K562 (cell line): ENCODE data around the gene RRBP1. TPM values are rescaled to one million over a fixed set of nuclear protein-coding genes. Genes with fewer than 3 reads are reported as not detected.

ENCODE experiments used
- ATAC-seq: fragments of 200-7000 bp; cut with Tn5 transposase; 3 replicates; pipeline ENCODE4 v1.9.1; 2020; ENCODE audit warnings: moderate library complexity
- BruUV-seq: library from RNA; stranded (reverse); fragments of 400-500 nt; replicated peaks from 2 replicates; lab custom pipeline; 2021; lab: Mats Ljungman, UMichigan
- CTCF ChIA-PET: fragments of 300-600 bp; formaldehyde crosslinking; extraction: SDS; loops from one replicate; lab custom pipeline; 2021; ENCODE audit warnings: low intra/inter-chr PET ratio; lab: Yijun Ruan, JAX
- POLR2A ChIA-PET: fragments of 300-600, 350-650 bp; sonication (Branson Sonifier 250); formaldehyde crosslinking; extraction: SDS; loops from one replicate; lab custom pipeline; 2021; ENCODE audit warnings: antibody characterized with exemption, inconsistent platforms; lab: Yijun Ruan, JAX
- DNase-seq, 4 experiments: peaks; one replicate each; pipeline versions ENCODE4 v3.0.0 to v3.0.0-alpha.2; 2011 to 2018; ENCODE audit warnings: low spot score in 3 of 4, mixed read lengths in 3 of 4; ENCODE audit errors: extremely low read depth in 1 of 4
- FAIRE-seq: peaks from 2 replicates; lab custom pipeline; 2011; peaks lifted over from hg19 to GRCh38; lab: Jason Lieb, UNC
- H2AFZ ChIP-seq: 2 replicates; pipeline ENCODE4 v1.6.0; 2011; ENCODE audit warnings: low read depth, low read length, control low read depth, inconsistent platforms
- H3K27ac ChIP-seq: fragments of 200-600 bp; 3 replicates; pipeline ENCODE4 v1.8.0; 2011; ENCODE audit warnings: low read depth, mild to moderate bottlenecking, control low read depth, inconsistent platforms, low read length, moderate library complexity, mixed read lengths; ENCODE audit errors: extremely low read depth
- H3K27me3 ChIP-seq, 2 experiments: fragments of 300-600 bp in 1 of 2; 2 replicates in 1 of 2; 3 replicates in 1 of 2; pipeline versions ENCODE4 v1.6.0 to v1.8.0; 2011; ENCODE audit warnings: inconsistent platforms in 2 of 2, low read length in 2 of 2, mild to moderate bottlenecking in 1 of 2, mixed read lengths in 1 of 2, moderate library complexity in 1 of 2; ENCODE audit not compliant: control insufficient read depth in 2 of 2, insufficient read depth in 2 of 2
- H3K36me3 ChIP-seq: fragments of 300-600 bp; 3 replicates; pipeline ENCODE4 v1.8.0; 2011; ENCODE audit warnings: mild to moderate bottlenecking, low read length, inconsistent platforms; ENCODE audit not compliant: control insufficient read depth, insufficient read depth
- H3K4me1 ChIP-seq, 2 experiments: fragments of 200-600 bp in 1 of 2; replicated peaks in 1 of 2; 2 replicates in 1 of 2; 3 replicates in 1 of 2; pipeline versions ENCODE4 v1.5.1 to v1.8.0; 2011; ENCODE audit warnings: inconsistent platforms in 2 of 2, low read length in 2 of 2, mild to moderate bottlenecking in 1 of 2, mixed read lengths in 1 of 2, moderate library complexity in 1 of 2; ENCODE audit not compliant: control insufficient read depth in 2 of 2, insufficient read depth in 2 of 2
- H3K4me2 ChIP-seq: 2 replicates; pipeline ENCODE4 v1.6.1; 2011; ENCODE audit warnings: low read length, control low read depth, inconsistent platforms, mixed read lengths; ENCODE audit not compliant: insufficient read depth
- H3K4me3 ChIP-seq: fragments of 200-600 bp; sonication (generic), shearing (Covaris generic); 2 replicates; pipeline ENCODE4 v1.5.1; 2016; ENCODE audit warnings: control low read depth, inconsistent platforms
- H3K79me2 ChIP-seq: fragments of 200-600 bp; 3 replicates; pipeline ENCODE4 v1.8.0; 2011; ENCODE audit warnings: low read length, inconsistent platforms; ENCODE audit not compliant: control insufficient read depth, insufficient read depth
- H3K9ac ChIP-seq, 2 experiments: 2 replicates each; pipeline versions ENCODE4 v1.6.0 to v1.6.1; 2011; ENCODE audit warnings: low read depth in 2 of 2, low read length in 2 of 2, control low read depth in 1 of 2, inconsistent platforms in 1 of 2, mild to moderate bottlenecking in 1 of 2, mixed read lengths in 1 of 2; ENCODE audit not compliant: insufficient read depth in 1 of 2
- H3K9me1 ChIP-seq: one replicate; pipeline ENCODE4 v1.6.0; 2011; ENCODE audit warnings: inconsistent platforms, mild to moderate bottlenecking, low read length, moderate library complexity; ENCODE audit not compliant: control insufficient read depth, insufficient read depth
- H3K9me3 ChIP-seq: replicated peaks from 2 replicates; pipeline ENCODE4 v1.5.1; 2011; ENCODE audit warnings: low read depth, low read length, inconsistent platforms; ENCODE audit not compliant: control insufficient read depth, insufficient read depth
- H4K20me1 ChIP-seq: replicated peaks from 2 replicates; pipeline ENCODE4 v1.6.1; 2011; ENCODE audit warnings: low read length, inconsistent platforms, mixed read lengths; ENCODE audit not compliant: control insufficient read depth, insufficient read depth
- GATA2 ChIP-seq: sonication (generic); formaldehyde crosslinking; IDR thresholded peaks from 2 replicates; pipeline ENCODE4 v1.4.0; 2020; ENCODE audit warnings: mild to moderate bottlenecking, missing genetic modification reagents
- MAFF ChIP-seq: IDR thresholded peaks from 2 replicates; pipeline ENCODE4 v1.6.1; 2012; ENCODE audit warnings: low read length, improper control_type of control experiment
- NR3C1 ChIP-seq: sonication (generic); formaldehyde crosslinking; IDR thresholded peaks from 2 replicates; pipeline ENCODE4 v1.8.1; 2022; ENCODE audit warnings: missing genetic modification reagents
- THAP7 ChIP-seq: fragments of 250-450 bp; sonication (Bioruptor Pico); IDR thresholded peaks from 2 replicates; pipeline ENCODE4 v1.5.0; 2021
- U2AF2 ChIP-seq: fragments of 200-400 bp; formaldehyde crosslinking; optimal IDR thresholded peaks from 2 replicates; pipeline ENCODE3; 2017; ENCODE audit warnings: low read depth, mild to moderate bottlenecking, low read length
- ZFPM2 ChIP-seq: fragments of 250-450 bp; sonication (Bioruptor Pico); IDR thresholded peaks from 2 replicates; pipeline ENCODE4 v1.5.1; 2022; ENCODE audit warnings: mild to moderate bottlenecking
- WGBS: fragments of 100-300 bp; shearing (Covaris generic); methylation state at CpG from one replicate; pipeline ENCODE4 v1.1.6; 2016; ENCODE audit warnings: low coverage, mixed read lengths; ENCODE audit not compliant: insufficient coverage; ENCODE audit errors: missing lambda C conversion rate; 5-methylcytosine and 5-hydroxymethylcytosine counted together
- in situ Hi-C: fragments of 300-500 bp; cut with MboI; formaldehyde crosslinking; loops from 4 replicates; pipeline ENCODE4 v1.15.0; 2018; ENCODE audit warnings: inconsistent platforms, mixed read lengths
- intact Hi-C: fragments of 100-400 bp; cut with micrococcal nuclease; formaldehyde crosslinking; loops from 2 replicates; pipeline ENCODE4 v1.14.2; 2022
- polyA plus RNA-seq, 8 experiments: library from polyadenylated mRNA; depleted of rRNA in 4 of 8; stranded (reverse) in 5 of 8; unstranded in 3 of 8; fragments of >200 nt; fragmentation: Nextera tagmentation in 2 of 8; fragmentation: Illumina TruSeq in 1 of 8; extraction: Ambion mirVana in 2 of 8; extraction: Trizol in 1 of 8; gene quantifications; 2 replicates each; pipeline versions ENCODE4 v1.2.1 to v1.2.3, GENCODE V29; 2011 to 2014; ENCODE audit warnings: inconsistent platforms in 1 of 8, missing spikeins in 1 of 8
- total RNA-seq, 7 experiments: library from RNA; depleted of rRNA in 6 of 7; stranded (reverse); fragments of >200 nt in 6 of 7; fragmentation: Illumina TruSeq in 2 of 7; extraction: Trizol in 2 of 7; gene quantifications; 2 replicates each; pipeline versions ENCODE4 v1.2.1 to v1.2.3, GENCODE V29; 2011 to 2021; ENCODE audit warnings: low replicate concordance in 1 of 7
- TF ChIP-seq, protein P1 (sequence below), 2 experiments: IDR thresholded peaks in 1 of 2; conservative IDR thresholded peaks in 1 of 2; 2 replicates each; pipeline ENCODE4 v1.6.1; 2016; ENCODE audit warnings: low read depth in 2 of 2, mild to moderate bottlenecking in 1 of 2, missing compliant biosample characterization in 1 of 2, missing genetic modification characterization in 1 of 2, moderate library complexity in 1 of 2

The RRBP1 gene
- total and polyA plus RNA-seq, 9 of the 15 experiments (the other 6 are each of a cell fraction or from before 2014, with no cell fraction given) = 0.84 to 32.0 (median 17.6) TPM

DNA sequence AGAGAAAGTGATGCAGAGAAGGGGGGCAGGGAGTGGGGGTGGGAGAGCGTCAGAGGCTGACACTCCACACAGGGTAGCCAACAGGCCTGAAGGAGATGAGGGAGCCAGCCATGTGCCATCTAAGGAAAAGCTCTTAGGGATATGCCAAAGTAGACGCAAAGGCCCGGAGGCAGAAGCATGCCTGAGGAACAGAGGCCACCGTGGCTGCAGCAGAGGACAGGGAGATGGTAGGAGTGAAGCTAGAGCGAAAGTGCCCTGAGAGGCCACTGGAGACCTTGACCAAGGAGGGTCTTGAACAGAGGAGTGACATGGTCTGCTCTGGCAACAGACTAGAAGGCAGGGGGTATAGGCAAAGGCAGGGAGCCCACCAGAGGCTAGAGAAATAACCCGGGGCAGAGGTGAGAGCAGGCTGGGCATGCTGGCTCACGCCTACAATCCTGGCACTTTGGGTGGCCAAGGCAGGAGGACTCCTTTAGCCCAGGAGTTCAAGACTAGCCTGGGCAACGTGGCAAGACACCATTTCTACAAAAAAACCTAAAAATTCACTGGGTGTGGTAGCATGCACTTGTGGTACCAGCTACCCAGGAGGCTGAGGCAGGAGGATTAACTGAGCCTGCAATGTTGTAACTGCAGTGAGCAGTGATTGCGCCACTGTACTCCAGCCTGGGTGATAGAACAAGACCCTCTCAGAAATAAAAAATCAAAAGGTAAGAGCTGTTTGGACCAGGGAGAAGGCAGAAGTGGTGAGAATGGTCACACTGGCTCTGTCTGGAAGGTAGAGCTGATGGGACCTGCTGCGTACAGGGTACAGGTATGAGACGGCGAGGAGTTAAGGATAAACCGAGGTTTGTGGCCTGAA, 6.3 kb downstream of the RRBP1 start:
- Histone ChIP-seq H3K36me3 (peaks cover 34% of the 10 kb centered on the region), H3K4me1 (peaks cover 9 to 26% of the 10 kb centered on the region in 2 experiments), H3K9me3 (no peaks in the 10 kb centered on the region), H3K27ac (no peak overlapping the region), H3K9ac (no peak overlapping the region), H2AFZ (no peak overlapping the region), H3K4me3 (no peak overlapping the region), H3K4me2 (no peak overlapping the region), H3K9me1 (peaks cover 3% of the 10 kb centered on the region), H3K79me2 (peaks cover 62% of the 10 kb centered on the region), H4K20me1 (peaks cover 7% of the 10 kb centered on the region; the same call in 1 of the 2 replicates), H3K27me3 (no peaks in the 10 kb centered on the region)
- TF ChIP-seq NR3C1 (CRISPR knock-in tag) = no peak
- TF ChIP-seq ZFPM2 (CRISPR knock-in tag) = no peak
- TF ChIP-seq THAP7 = no peak
- no peak for TF ChIP-seq GATA2 (CRISPR knock-in tag)
- no peak for TF ChIP-seq MAFF
- no peak for TF ChIP-seq U2AF2
- TF ChIP-seq, protein P1, sequence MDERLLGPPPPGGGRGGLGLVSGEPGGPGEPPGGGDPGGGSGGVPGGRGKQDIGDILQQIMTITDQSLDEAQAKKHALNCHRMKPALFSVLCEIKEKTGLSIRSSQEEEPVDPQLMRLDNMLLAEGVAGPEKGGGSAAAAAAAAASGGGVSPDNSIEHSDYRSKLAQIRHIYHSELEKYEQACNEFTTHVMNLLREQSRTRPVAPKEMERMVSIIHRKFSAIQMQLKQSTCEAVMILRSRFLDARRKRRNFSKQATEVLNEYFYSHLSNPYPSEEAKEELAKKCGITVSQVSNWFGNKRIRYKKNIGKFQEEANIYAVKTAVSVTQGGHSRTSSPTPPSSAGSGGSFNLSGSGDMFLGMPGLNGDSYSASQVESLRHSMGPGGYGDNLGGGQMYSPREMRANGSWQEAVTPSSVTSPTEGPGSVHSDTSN (CRISPR knock-in tag; IDR thresholded peaks at IDR 0.05; ENCODE audit: low read depth) = no peak
- TF ChIP-seq, protein P1 (tag; conservative IDR thresholded peaks at IDR 0.05; ENCODE audit: low read depth) = no peak
- ChIA-PET CTCF (no interaction called here), POLR2A (interaction anchor here (0.6 to 0.7 kb wide), 2 partner anchors 8 to 18 kb away, joined by 3 to 4 read pairs; no protein-coding TSS in a partner anchor)
- DNase-seq (no peak), FAIRE-seq (no peak), ATAC-seq (no peak)
- in situ Hi-C loops (no loop called here), intact Hi-C loops (no loop called here)
- BruUV-seq = no TSS peak
- 80% methylated on average over 8 of the region's 13 CpGs for WGBS
